Measurements from ENCODE around the gene SLC2A9. TPM values are rescaled to one million over a fixed set of nuclear protein-coding genes. Genes with fewer than 3 reads are reported as not detected.
"Not testable (repeated sequence)": the region's sequence is repeated elsewhere in the genome, so short reads cannot be mapped to it uniquely, and the experiment has no call there.

Gene SLC2A9
- total RNA-seq, 1 donor from 2014 or later: 25.2 TPM

GRCh38 chr4:9906996-9907395 lies 114.3 kb downstream of the SLC2A9 start:
- H3K27me3 ChIP-seq (ENCODE audit: low read depth): no peaks in the 10 kb centered on the region
- H3K4me3 ChIP-seq: no peak overlapping the region
- no peak overlapping the region for H3K27ac ChIP-seq
- H3K9me3 ChIP-seq: no peaks in the 10 kb centered on the region
- H3K4me1 ChIP-seq: no peaks in the 10 kb centered on the region
- intact Hi-C loops (cut with DNase I): no loop called here
- DNase-seq (no peak), ATAC-seq (no peak)
- H3K36me3 ChIP-seq: no peaks in the 10 kb centered on the region
- no peak for TF ChIP-seq CTCF (IDR thresholded peaks at IDR 0.05)

- no peak for TF ChIP-seq CTCF (IDR thresholded peaks at IDR 0.05)
- Histone ChIP-seq H3K9me3 (no peaks in the 10 kb centered on the region), H3K4me3 (no peak overlapping the region), H3K27me3 (ENCODE audit: low read depth) (no peaks in the 10 kb centered on the region), H3K4me1 (no peaks in the 10 kb centered on the region), H3K36me3 (no peaks in the 10 kb centered on the region), H3K27ac (no peak overlapping the region)
- ATAC-seq (no peak), DNase-seq (no peak)
- intact Hi-C loops (cut with DNase I): no loop called here
These were observed 116.2 kb downstream of the SLC2A9 start for GRCh38 chr4:9904976-9905587.

- ATAC-seq (no peak), DNase-seq (no peak)
- Histone ChIP-seq H3K27ac (no peak overlapping the region), H3K36me3 (no peaks in the 10 kb centered on the region), H3K4me1 (no peaks in the 10 kb centered on the region), H3K27me3 (ENCODE audit: low read depth) (no peaks in the 10 kb centered on the region), H3K9me3 (no peaks in the 10 kb centered on the region), H3K4me3 (no peak overlapping the region)
- intact Hi-C loops (cut with DNase I): no loop called here
- no peak for TF ChIP-seq CTCF (IDR thresholded peaks at IDR 0.05)
These were observed 118.0 kb downstream of the SLC2A9 start for GRCh38 chr4:9903317-9903716.

GRCh38 chr4:9901257-9901656 lies 120.0 kb downstream of the SLC2A9 start:
- intact Hi-C loops (cut with DNase I): no loop called here
- Histone ChIP-seq H3K36me3 (no peaks in the 10 kb centered on the region), H3K9me3 (no peaks in the 10 kb centered on the region), H3K4me1 (no peaks in the 10 kb centered on the region), H3K27me3 (ENCODE audit: low read depth) (no peaks in the 10 kb centered on the region), H3K27ac (no peak overlapping the region), H3K4me3 (no peak overlapping the region)
- DNase-seq (no peak), ATAC-seq (no peak)
- TF ChIP-seq CTCF (IDR thresholded peaks at IDR 0.05): no peak

- ATAC-seq; DNase-seq; H3K4me1 ChIP-seq; H3K9me3 ChIP-seq; H3K36me3 ChIP-seq; intact Hi-C loops (cut with DNase I); H3K27me3 ChIP-seq (ENCODE audit: low read depth); H3K4me3 ChIP-seq; H3K27ac ChIP-seq: not testable (repeated sequence)
These were observed 120.7 kb downstream of the SLC2A9 start for GRCh38 chr4:9900633-9901032.

- Histone ChIP-seq H3K4me3 (no peak overlapping the region), H3K4me1 (no peaks in the 10 kb centered on the region), H3K27me3 (ENCODE audit: low read depth) (no peaks in the 10 kb centered on the region), H3K27ac (no peak overlapping the region), H3K9me3 (no peaks in the 10 kb centered on the region), H3K36me3 (no peaks in the 10 kb centered on the region)
- no peak for ATAC-seq
- TF ChIP-seq CTCF (IDR thresholded peaks at IDR 0.05): no peak
- no peak for DNase-seq
- intact Hi-C loops (cut with DNase I): no loop called here
These were observed 121.8 kb downstream of the SLC2A9 start for GRCh38 chr4:9899306-9900055.

Data from lower lobe of right lung (tissue), 2 donors.